ENCODE measurements around the gene ESRRA. TPM values are rescaled to one million over a fixed set of nuclear protein-coding genes. Genes with fewer than 3 reads are reported as not detected.

Gene ESRRA
- total RNA-seq, 2 experiments from 2014 or later, result 10.9 to 12.0 TPM

GRCh38 chr11:64347193-64347867 lies 42.0 kb downstream of the ESRRA start:
- ChIA-PET POLR2A (no interaction called here), CTCF (no interaction called here)
- Mint-ChIP-seq H3K9me3 (no peaks in the 10 kb centered on the region), H3K27ac (no peak overlapping the region), H3K27me3 (no peaks in the 10 kb centered on the region), H3K4me3 (no peak overlapping the region), H3K4me1 (ENCODE audit: low read depth) (peaks cover 9% of the 10 kb centered on the region), H3K36me3 (ENCODE audit: low read depth) (peaks cover 25% of the 10 kb centered on the region)
- intact Hi-C loops (cut with DNase I, micrococcal nuclease), result no loop called here
- peaks cover 19% of the 10 kb centered on the region for H3K4me1 ChIP-seq (ENCODE audit: insufficient read depth, low read length)
- peaks cover 55% of the 10 kb centered on the region for H3K36me3 ChIP-seq (ENCODE audit: insufficient read depth, low read length)
- DNase-seq (no peak), ATAC-seq (ENCODE audit: poor library complexity) (no peak)
- no peaks in the 10 kb centered on the region for H3K9me3 ChIP-seq (ENCODE audit: control insufficient read depth in 1 of 2, insufficient read depth in 1 of 2, low read length in 2 of 2)
- no peak for TF ChIP-seq CTCF (IDR thresholded peaks at IDR 0.05)
- no peak overlapping the region for H3K4me3 ChIP-seq (ENCODE audit: low read length)
- no peaks in the 10 kb centered on the region for H3K27me3 ChIP-seq (ENCODE audit: control insufficient read depth in 1 of 2, insufficient read depth in 2 of 2, low read length in 2 of 2)
- no peak overlapping the region for H3K27ac ChIP-seq (ENCODE audit: low read depth in 1 of 2, low read length in 2 of 2)

GRCh38 chr11:64348383-64349024 lies 43.2 kb downstream of the ESRRA start:
- H3K4me1 ChIP-seq (ENCODE audit: insufficient read depth, low read length), result peaks cover 10% of the 10 kb centered on the region
- peaks cover 5% of the 10 kb centered on the region for H3K4me1 Mint-ChIP-seq (ENCODE audit: low read depth)
- ChIA-PET CTCF (no interaction called here), POLR2A (interaction anchor here (2.2 kb wide), 1 partner anchor 31 kb away, joined by 7 read pairs; the partner anchor contains the start of genes PRDX5 and TRMT112)
- H3K9me3 ChIP-seq (ENCODE audit: control insufficient read depth in 1 of 2, insufficient read depth in 1 of 2, low read length in 2 of 2), result no peaks in the 10 kb centered on the region
- no peak for TF ChIP-seq CTCF (IDR thresholded peaks at IDR 0.05)
- intact Hi-C loops (cut with DNase I, micrococcal nuclease), result no loop called here
- DNase-seq, result no peak
- peaks cover 60% of the 10 kb centered on the region for H3K36me3 ChIP-seq (ENCODE audit: insufficient read depth, low read length)
- no peak overlapping the region for H3K27ac ChIP-seq (ENCODE audit: low read depth in 1 of 2, low read length in 2 of 2)
- no peak for ATAC-seq (ENCODE audit: poor library complexity)
- H3K9me3 Mint-ChIP-seq, result no peaks in the 10 kb centered on the region
- H3K4me3 ChIP-seq (ENCODE audit: low read length), result no peak overlapping the region
- H3K27ac Mint-ChIP-seq, result no peak overlapping the region
- no peak overlapping the region for H3K4me3 Mint-ChIP-seq
- H3K27me3 Mint-ChIP-seq, result no peaks in the 10 kb centered on the region
- H3K36me3 Mint-ChIP-seq (ENCODE audit: low read depth), result peaks cover 20% of the 10 kb centered on the region
- H3K27me3 ChIP-seq (ENCODE audit: control insufficient read depth in 1 of 2, insufficient read depth in 2 of 2, low read length in 2 of 2), result no peaks in the 10 kb centered on the region

GRCh38 chr11:64349025-64349387 lies 43.7 kb downstream of the ESRRA start:
- no peaks in the 10 kb centered on the region for H3K9me3 ChIP-seq (ENCODE audit: control insufficient read depth in 1 of 2, insufficient read depth in 1 of 2, low read length in 2 of 2)
- peaks cover 5% of the 10 kb centered on the region for H3K4me1 Mint-ChIP-seq (ENCODE audit: low read depth)
- no peaks in the 10 kb centered on the region for H3K9me3 Mint-ChIP-seq
- H3K4me1 ChIP-seq (ENCODE audit: insufficient read depth, low read length), result peaks cover 5% of the 10 kb centered on the region
- H3K27me3 Mint-ChIP-seq, result no peaks in the 10 kb centered on the region
- TF ChIP-seq CTCF (IDR thresholded peaks at IDR 0.05), result no peak
- no peak overlapping the region for H3K4me3 ChIP-seq (ENCODE audit: low read length)
- DNase-seq (no peak), ATAC-seq (ENCODE audit: poor library complexity) (no peak)
- H3K36me3 ChIP-seq (ENCODE audit: insufficient read depth, low read length), result peaks cover 59% of the 10 kb centered on the region
- H3K27ac ChIP-seq (ENCODE audit: low read depth in 1 of 2, low read length in 2 of 2), result no peak overlapping the region
- POLR2A ChIA-PET, result interaction anchor here (2.2 kb wide), 1 partner anchor 32 kb away, joined by 7 read pairs; the partner anchor contains the start of genes PRDX5 and TRMT112
- peaks cover 20% of the 10 kb centered on the region for H3K36me3 Mint-ChIP-seq (ENCODE audit: low read depth)
- H3K27ac Mint-ChIP-seq, result no peak overlapping the region
- no peak overlapping the region for H3K4me3 Mint-ChIP-seq
- CTCF ChIA-PET, result no interaction called here
- intact Hi-C loops (cut with DNase I, micrococcal nuclease), result no loop called here
- no peaks in the 10 kb centered on the region for H3K27me3 ChIP-seq (ENCODE audit: control insufficient read depth in 1 of 2, insufficient read depth in 2 of 2, low read length in 2 of 2)
